Fibroblast of the conjunctiva (primary cell): ENCODE results near the gene ASPSCR1.
"Not testable (repeated sequence)": the region's sequence is repeated elsewhere in the genome, so short reads cannot be mapped to it uniquely, and the experiment has no call there.

ENCODE experiments used
- DNase-seq: peaks from one replicate; pipeline ENCODE4 v3.0.0-alpha.2; 2010; ENCODE audit warnings: low read depth

Gene ASPSCR1

DNA sequence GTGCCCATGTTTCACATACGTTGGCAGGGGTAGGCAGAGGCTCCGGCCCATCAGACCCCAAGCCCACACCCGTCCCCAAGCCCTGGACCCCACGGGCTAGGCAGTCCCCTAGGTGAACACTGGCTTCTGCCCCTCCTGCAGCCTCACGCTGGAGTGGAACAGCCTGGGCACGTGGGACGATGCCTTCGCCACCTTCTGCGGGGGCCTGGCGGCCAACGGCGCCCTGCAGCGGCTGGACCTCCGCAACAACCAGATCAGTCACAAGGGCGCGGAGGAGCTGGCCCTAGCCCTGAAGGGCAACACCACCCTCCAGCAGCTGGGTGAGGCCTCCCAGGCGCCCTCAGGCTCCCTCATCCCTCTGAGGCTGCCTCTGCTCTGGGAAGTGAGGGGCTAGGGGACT lies 47.4 kb downstream of the ASPSCR1 start:
- DNase-seq, result no peak

GRCh38 chr17:82025401-82026107 lies 48.1 kb downstream of the ASPSCR1 start:
- no peak for DNase-seq

DNA sequence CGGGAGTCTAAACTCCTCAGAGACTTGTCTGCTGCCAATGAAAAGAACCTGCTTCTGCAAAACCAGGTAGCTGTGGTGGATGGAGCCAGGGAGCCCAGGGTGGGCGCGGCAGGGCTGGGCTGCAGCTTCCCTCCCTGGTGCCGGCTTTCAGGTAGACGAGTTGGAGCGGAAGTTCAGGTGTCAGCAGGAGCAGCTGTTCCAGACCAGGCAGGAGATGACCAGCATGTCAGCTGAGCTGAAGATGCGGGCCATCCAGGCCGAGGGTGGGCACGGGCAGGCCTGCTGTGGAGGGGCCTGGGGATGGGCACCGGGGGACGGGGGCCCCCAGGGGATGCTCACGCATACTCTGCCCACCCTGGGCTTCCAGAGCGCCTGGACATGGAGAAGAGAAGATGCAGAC lies 50.8 kb downstream of the ASPSCR1 start:
- DNase-seq, result no peak

DNA sequence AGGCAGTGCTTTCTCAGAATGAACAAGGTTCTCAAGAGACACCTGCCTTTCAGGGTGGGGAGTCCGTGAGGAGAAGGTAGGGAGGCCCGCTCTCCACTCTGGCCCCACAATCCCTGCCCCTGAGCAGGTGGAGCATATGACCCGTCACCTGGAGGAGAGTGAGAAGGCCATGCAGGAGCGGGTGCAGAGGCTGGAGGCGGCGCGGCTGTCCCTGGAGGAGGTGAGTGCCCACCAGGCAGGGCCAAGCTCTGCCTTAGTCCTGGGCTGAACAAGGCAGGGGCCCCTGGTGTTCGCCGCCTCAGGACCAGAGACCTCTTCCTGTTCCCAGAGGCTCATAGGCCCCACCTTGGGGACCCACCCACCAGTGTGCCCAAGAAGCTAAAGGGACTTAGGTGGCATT lies 51.5 kb downstream of the ASPSCR1 start:
- no peak for DNase-seq

DNA sequence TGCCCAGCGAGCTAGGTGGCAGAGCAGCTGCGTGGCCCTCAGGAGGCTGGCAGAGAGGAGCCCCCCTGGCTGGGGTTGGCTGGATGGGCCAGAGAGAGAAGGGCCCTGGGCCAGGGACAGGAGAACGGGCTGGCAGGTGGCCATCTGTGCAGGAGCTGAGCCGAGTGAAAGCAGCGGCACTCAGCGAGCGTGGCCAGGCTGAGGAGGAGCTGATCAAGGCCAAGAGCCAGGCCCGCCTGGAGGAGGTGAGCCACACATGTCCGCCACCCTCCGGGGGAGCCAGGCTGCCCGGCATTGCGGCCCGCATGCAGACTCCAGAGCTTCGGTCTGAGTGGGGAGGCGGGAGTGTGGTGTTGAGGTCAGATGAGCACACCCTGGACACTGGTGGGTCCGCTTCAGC lies 52.0 kb downstream of the ASPSCR1 start:
- no peak for DNase-seq

- DNase-seq, result no peak
These were observed 52.6 kb downstream of the ASPSCR1 start for GRCh38 chr17:82029990-82030469.

DNA sequence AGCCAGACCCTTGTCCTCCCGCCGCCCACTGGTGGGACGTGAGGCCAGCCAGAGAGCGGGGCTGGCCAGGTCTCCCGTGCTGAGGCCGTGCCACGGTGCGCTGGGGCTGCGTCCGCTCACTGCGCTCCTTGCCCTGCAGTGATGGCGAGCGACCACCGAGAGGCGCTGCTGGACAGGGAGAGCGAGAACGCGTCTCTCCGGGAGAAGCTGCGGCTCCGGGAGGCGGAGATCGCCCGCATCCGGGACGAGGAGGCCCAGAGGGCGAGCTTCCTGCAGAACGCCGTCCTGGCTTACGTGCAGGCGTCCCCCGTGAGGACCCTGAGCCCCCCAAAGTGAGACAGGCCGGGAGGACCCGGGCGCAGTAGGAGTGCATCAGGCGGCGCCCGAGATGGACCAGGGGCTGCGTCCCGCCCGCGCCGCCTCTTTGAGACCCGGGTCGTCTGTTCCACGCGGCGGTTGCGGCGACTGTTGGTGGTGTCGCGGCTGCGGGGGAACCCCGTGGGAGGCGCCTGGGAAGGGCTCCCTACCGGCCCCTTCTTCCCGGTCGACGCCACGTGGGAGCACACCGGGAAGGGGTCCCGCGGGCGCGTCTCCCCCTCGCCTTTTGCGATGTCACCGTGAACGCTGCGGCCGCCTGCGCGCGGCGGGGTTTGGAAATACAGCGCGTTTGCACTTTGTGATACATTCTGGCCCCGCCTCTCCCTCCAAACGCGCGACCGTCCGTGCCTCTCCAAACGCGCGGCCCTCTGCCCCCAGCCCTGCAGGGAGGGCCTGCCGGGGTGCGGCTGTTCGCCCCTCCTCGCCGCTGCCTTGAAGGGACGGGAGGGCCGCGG lies 53.3 kb downstream of the ASPSCR1 start:
- peak; percentile 74 for DNase-seq

GRCh38 chr17:82031303-82031884 lies 54.0 kb downstream of the ASPSCR1 start, which contains the start of gene RAC3:
TSS of gene RAC3 (plus strand) at chr17:82031678. CDS start at chr17:82031762, 84 bp downstream.
- no peak for DNase-seq

- DNase-seq, result no peak
These were observed 54.6 kb downstream of the ASPSCR1 start for GRCh38 chr17:82031885-82032627.

- DNase-seq, result no peak
These were observed 56.1 kb downstream of the ASPSCR1 start for GRCh38 chr17:82033359-82034085.

- DNase-seq, result no peak
These were observed 57.1 kb downstream of the ASPSCR1 start for GRCh38 chr17:82034371-82035011.

GRCh38 chr17:82035488-82035887 lies 58.1 kb downstream of the ASPSCR1 start:
- no peak for DNase-seq

GRCh38 chr17:82035956-82036633 lies 58.7 kb downstream of the ASPSCR1 start:
- no peak for DNase-seq

- no peak for DNase-seq
These were observed 59.2 kb downstream of the ASPSCR1 start for GRCh38 chr17:82036634-82037091.

GRCh38 chr17:82037092-82037888 lies 59.9 kb downstream of the ASPSCR1 start, which contains the start of gene DCXR:
TSS of gene DCXR (minus strand) at chr17:82037697. CDS start at chr17:82037682, 15 bp downstream.
- peak; percentile 92 for DNase-seq

DNA sequence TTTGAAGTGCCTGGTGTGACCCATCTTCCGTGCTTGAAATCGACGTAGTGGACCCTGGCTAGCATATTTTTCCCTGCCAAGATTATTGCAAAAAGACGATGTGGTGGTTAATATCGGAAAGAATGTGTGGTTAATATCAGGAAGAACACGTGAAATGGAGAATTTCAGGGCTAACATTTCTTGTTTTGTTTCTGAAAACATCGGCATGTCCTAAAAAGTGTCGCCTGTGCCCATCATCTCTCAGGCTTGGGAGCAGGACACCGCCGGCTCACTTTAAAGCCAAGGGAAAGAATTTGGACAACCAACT lies 60.4 kb downstream of the ASPSCR1 start:
- no peak for DNase-seq

GRCh38 chr17:82038796-82039409 lies 61.5 kb downstream of the ASPSCR1 start:
- not testable (repeated sequence) for DNase-seq

DNA sequence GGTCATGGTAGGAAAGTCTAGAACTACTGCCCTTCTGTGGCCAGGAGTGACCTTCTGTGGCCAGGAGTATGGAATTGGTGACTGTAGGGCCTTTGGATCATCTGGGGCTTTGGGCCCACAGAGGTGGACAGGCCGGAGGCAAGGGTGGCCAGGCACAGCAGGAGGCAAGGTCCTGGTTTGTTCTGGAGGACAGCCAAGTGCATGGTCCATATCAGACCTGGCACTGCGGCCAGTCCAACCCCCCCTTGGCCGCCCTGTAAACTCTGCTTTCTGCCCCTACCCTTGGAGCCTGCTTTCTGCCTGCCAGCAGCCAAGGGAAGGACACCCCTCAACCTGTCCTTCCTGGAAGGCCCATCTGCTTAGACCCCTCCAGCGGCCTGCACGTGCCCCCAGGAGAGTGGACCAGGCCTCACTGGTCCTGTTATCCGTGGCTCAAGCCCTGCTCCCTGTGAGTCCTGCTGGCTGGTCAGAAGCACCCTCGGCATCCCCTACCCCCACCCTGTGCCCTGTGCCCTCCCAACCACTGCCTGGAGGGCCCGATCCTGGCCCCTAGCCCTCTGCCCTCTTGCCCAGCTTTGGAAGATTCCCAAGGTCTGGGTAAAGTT lies 62.4 kb downstream of the ASPSCR1 start:
- DNase-seq, result no peak
